Fibroblast of lung (primary cell): Measurements from ENCODE around the gene C16orf92.

Source experiments
- EZH2 ChIP-seq: IDR thresholded peaks from 2 replicates; pipeline ENCODE4 v1.5.1; 2012; ENCODE audit warnings: low read length, control low read depth, mild to moderate bottlenecking; ENCODE audit errors: missing control alignments
- TF ChIP-seq, protein P1 (sequence below), 2 donors: IDR thresholded peaks in 1 of 2; conservative IDR thresholded peaks in 1 of 2; 1 replicate in 1 of 2; 2 replicates in 1 of 2; pipeline ENCODE4 v1.5.1; 2011 to 2012; ENCODE audit warnings: low read length in 2 of 2, control low read depth in 1 of 2, inconsistent platforms in 1 of 2, low read depth in 1 of 2, mild to moderate bottlenecking in 1 of 2

DNA sequence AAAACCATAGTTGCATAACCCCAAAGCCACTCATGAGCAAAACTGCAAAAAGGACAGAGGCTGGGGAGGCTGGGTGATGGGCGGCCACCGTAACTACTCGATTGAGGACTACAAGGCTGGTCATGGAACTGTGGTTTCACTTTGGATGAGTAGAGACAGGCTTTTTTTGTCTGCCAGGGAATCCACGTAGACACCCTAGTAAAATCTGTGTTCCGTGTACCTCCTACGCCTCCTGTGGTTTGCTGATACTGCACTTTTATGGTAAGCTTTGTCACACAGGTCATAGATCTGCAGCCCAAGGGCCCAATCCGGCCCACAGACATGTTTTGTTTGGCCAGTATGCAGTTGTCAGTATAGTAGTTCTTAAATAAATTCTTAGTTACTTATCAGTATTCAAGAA lies 10.3 kb downstream of the C16orf92 start:
- TF ChIP-seq, protein P1, sequence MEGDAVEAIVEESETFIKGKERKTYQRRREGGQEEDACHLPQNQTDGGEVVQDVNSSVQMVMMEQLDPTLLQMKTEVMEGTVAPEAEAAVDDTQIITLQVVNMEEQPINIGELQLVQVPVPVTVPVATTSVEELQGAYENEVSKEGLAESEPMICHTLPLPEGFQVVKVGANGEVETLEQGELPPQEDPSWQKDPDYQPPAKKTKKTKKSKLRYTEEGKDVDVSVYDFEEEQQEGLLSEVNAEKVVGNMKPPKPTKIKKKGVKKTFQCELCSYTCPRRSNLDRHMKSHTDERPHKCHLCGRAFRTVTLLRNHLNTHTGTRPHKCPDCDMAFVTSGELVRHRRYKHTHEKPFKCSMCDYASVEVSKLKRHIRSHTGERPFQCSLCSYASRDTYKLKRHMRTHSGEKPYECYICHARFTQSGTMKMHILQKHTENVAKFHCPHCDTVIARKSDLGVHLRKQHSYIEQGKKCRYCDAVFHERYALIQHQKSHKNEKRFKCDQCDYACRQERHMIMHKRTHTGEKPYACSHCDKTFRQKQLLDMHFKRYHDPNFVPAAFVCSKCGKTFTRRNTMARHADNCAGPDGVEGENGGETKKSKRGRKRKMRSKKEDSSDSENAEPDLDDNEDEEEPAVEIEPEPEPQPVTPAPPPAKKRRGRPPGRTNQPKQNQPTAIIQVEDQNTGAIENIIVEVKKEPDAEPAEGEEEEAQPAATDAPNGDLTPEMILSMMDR (conservative IDR thresholded peaks at IDR 0.05 in 1 of 2, IDR thresholded peaks at IDR 0.05 in 1 of 2; ENCODE audit: low read depth in 1 of 2, low read length in 2 of 2) = no peak
- TF ChIP-seq EZH2 = no peak
